Karpas-422 (cell line): ENCODE results near the gene ANKRD31. TPM values are rescaled to one million over a fixed set of nuclear protein-coding genes. Genes with fewer than 3 reads are reported as not detected.

ENCODE experiments used
- DNase-seq: peaks from one replicate; pipeline ENCODE4 v3.0.0-alpha.2; 2015
- H2AFZ ChIP-seq: fragments of 200-600 bp; sonication (generic); 2 replicates; pipeline ENCODE4 v1.6.1; 2014; ENCODE audit warnings: antibody characterized with exemption, low read length, mixed read lengths
- H3K27ac ChIP-seq: fragments of 200-600 bp; sonication (generic); 2 replicates; pipeline ENCODE4 v1.5.1; 2014; ENCODE audit warnings: mild to moderate bottlenecking, low read length, moderate library complexity
- H3K27me3 ChIP-seq: fragments of 200-600 bp; sonication (generic); 2 replicates; pipeline ENCODE4 v1.6.1; 2014; ENCODE audit warnings: low read length, mixed read lengths
- H3K36me3 ChIP-seq: fragments of 200-600 bp; sonication (generic); 2 replicates; pipeline ENCODE4 v1.6.1; 2014; ENCODE audit warnings: low read length, mixed read lengths; ENCODE audit not compliant: insufficient read depth
- H3K4me1 ChIP-seq: fragments of 200-600 bp; sonication (generic); 2 replicates; pipeline ENCODE4 v1.6.1; 2014; ENCODE audit warnings: mild to moderate bottlenecking, low read length, mixed read lengths
- H3K4me2 ChIP-seq: fragments of 200-600 bp; sonication (generic); 2 replicates; pipeline ENCODE4 v1.6.1; 2014; ENCODE audit warnings: low read length, low read depth, mild to moderate bottlenecking; ENCODE audit not compliant: poor library complexity, severe bottlenecking
- H3K4me3 ChIP-seq: fragments of 200-600 bp; sonication (generic); 2 replicates; pipeline ENCODE4 v1.5.1; 2014; ENCODE audit warnings: mild to moderate bottlenecking, antibody characterized with exemption, low read length, mixed read lengths
- H3K79me2 ChIP-seq: fragments of 200-600 bp; sonication (generic); 2 replicates; pipeline ENCODE4 v1.6.1; 2014; ENCODE audit warnings: mild to moderate bottlenecking, low read length, mixed read lengths
- H3K9ac ChIP-seq: fragments of 200-600 bp; sonication (generic); 2 replicates; pipeline ENCODE4 v1.6.0; 2014; ENCODE audit warnings: low read length
- H3K9me2 ChIP-seq: fragments of 200-600 bp; sonication (generic), shearing (Covaris generic); replicated peaks from 2 replicates; pipeline ENCODE4 v1.6.0; 2014; ENCODE audit warnings: mild to moderate bottlenecking, low read length, moderate library complexity; ENCODE audit not compliant: insufficient read depth
- H3K9me3 ChIP-seq: fragments of 300-700, 200-600 bp; sonication (generic); 2 replicates; pipeline ENCODE4 v1.6.1; 2014; ENCODE audit warnings: low read length, mixed read lengths
- H4K20me1 ChIP-seq: fragments of 200-600 bp; sonication (generic); 2 replicates; pipeline ENCODE4 v1.6.1; 2014; ENCODE audit warnings: mild to moderate bottlenecking, antibody characterized with exemption, low read length, low read depth; ENCODE audit not compliant: insufficient read depth
- total RNA-seq: library from RNA; depleted of rRNA; stranded (reverse); fragments of >200 nt; shearing (Covaris generic); gene quantifications from 2 replicates; pipeline ENCODE4 v1.2.3, GENCODE V29; 2014; ENCODE audit warnings: low replicate concordance

The ANKRD31 gene
- total RNA-seq, 1 experiment from 2014 or later, result 0.30 TPM

- Histone ChIP-seq H3K4me1 (no peaks in the 10 kb centered on the region), H3K27me3 (no peaks in the 10 kb centered on the region), H3K4me2 (no peak overlapping the region), H2AFZ (no peak overlapping the region), H3K27ac (no peak overlapping the region), H3K36me3 (no peaks in the 10 kb centered on the region), H3K9ac (no peak overlapping the region), H4K20me1 (no peaks in the 10 kb centered on the region), H3K9me3 (no peaks in the 10 kb centered on the region), H3K79me2 (no peaks in the 10 kb centered on the region), H3K4me3 (no peak overlapping the region), H3K9me2 (no peaks in the 10 kb centered on the region)
- DNase-seq, result no peak
Measured at GRCh38 chr5:75059912-75060545, 176.6 kb downstream of the ANKRD31 start.

GRCh38 chr5:75058986-75059535 is 177.6 kb downstream of the ANKRD31 start:
- no peaks in the 10 kb centered on the region for H4K20me1 ChIP-seq
- H3K27me3 ChIP-seq, result no peaks in the 10 kb centered on the region
- no peak overlapping the region for H2AFZ ChIP-seq
- no peak for DNase-seq
- H3K27ac ChIP-seq, result no peak overlapping the region
- no peaks in the 10 kb centered on the region for H3K9me2 ChIP-seq
- H3K4me1 ChIP-seq, result no peaks in the 10 kb centered on the region
- H3K4me3 ChIP-seq, result no peak overlapping the region
- no peaks in the 10 kb centered on the region for H3K36me3 ChIP-seq
- H3K9me3 ChIP-seq, result no peaks in the 10 kb centered on the region
- no peak overlapping the region for H3K4me2 ChIP-seq
- no peak overlapping the region for H3K9ac ChIP-seq
- H3K79me2 ChIP-seq, result no peaks in the 10 kb centered on the region

GRCh38 chr5:75057561-75057960 is 179.1 kb downstream of the ANKRD31 start:
- no peak overlapping the region for H3K9ac ChIP-seq
- no peaks in the 10 kb centered on the region for H3K36me3 ChIP-seq
- H3K4me3 ChIP-seq, result no peak overlapping the region
- H3K27ac ChIP-seq, result no peak overlapping the region
- H3K9me2 ChIP-seq, result no peaks in the 10 kb centered on the region
- no peaks in the 10 kb centered on the region for H3K27me3 ChIP-seq
- H3K9me3 ChIP-seq, result no peaks in the 10 kb centered on the region
- H3K79me2 ChIP-seq, result no peaks in the 10 kb centered on the region
- no peak for DNase-seq
- no peaks in the 10 kb centered on the region for H3K4me1 ChIP-seq
- H2AFZ ChIP-seq, result no peak overlapping the region
- H3K4me2 ChIP-seq, result no peak overlapping the region
- H4K20me1 ChIP-seq, result no peaks in the 10 kb centered on the region

GRCh38 chr5:75055727-75056144 is 180.9 kb downstream of the ANKRD31 start:
- H3K27me3 ChIP-seq, result no peaks in the 10 kb centered on the region

GRCh38 chr5:75054134-75054930 is 182.3 kb downstream of the ANKRD31 start:
- no peak overlapping the region for H3K9ac ChIP-seq
- DNase-seq, result no peak

More at GRCh38 chr5:75055727-75056144, 180.9 kb downstream of the ANKRD31 start:
- H3K27ac ChIP-seq, result no peak overlapping the region
- no peaks in the 10 kb centered on the region for H3K36me3 ChIP-seq
- no peaks in the 10 kb centered on the region for H3K9me3 ChIP-seq
- no peak overlapping the region for H3K9ac ChIP-seq
- no peak overlapping the region for H3K4me3 ChIP-seq
- H3K9me2 ChIP-seq, result no peaks in the 10 kb centered on the region
- no peak overlapping the region for H2AFZ ChIP-seq
- H3K4me2 ChIP-seq, result no peak overlapping the region
- no peak for DNase-seq
- no peaks in the 10 kb centered on the region for H3K4me1 ChIP-seq
- no peaks in the 10 kb centered on the region for H3K79me2 ChIP-seq
- H4K20me1 ChIP-seq, result no peaks in the 10 kb centered on the region

GRCh38 chr5:75053304-75054133 is 183.2 kb downstream of the ANKRD31 start:
- H4K20me1 ChIP-seq, result no peaks in the 10 kb centered on the region

More at GRCh38 chr5:75054134-75054930, 182.3 kb downstream of the ANKRD31 start:
- no peak overlapping the region for H3K4me2 ChIP-seq
- H3K27me3 ChIP-seq, result no peaks in the 10 kb centered on the region
- no peak overlapping the region for H3K4me3 ChIP-seq
- no peaks in the 10 kb centered on the region for H4K20me1 ChIP-seq
- no peak overlapping the region for H3K27ac ChIP-seq
- no peaks in the 10 kb centered on the region for H3K9me2 ChIP-seq
- no peaks in the 10 kb centered on the region for H3K4me1 ChIP-seq
- H3K9me3 ChIP-seq, result no peaks in the 10 kb centered on the region
- H3K79me2 ChIP-seq, result no peaks in the 10 kb centered on the region
- no peak overlapping the region for H2AFZ ChIP-seq
- no peaks in the 10 kb centered on the region for H3K36me3 ChIP-seq

GRCh38 chr5:75053054-75053303 is 183.7 kb downstream of the ANKRD31 start:
- Histone ChIP-seq H3K27ac (no peak overlapping the region), H4K20me1 (no peaks in the 10 kb centered on the region), H3K9me2 (no peaks in the 10 kb centered on the region), H3K9ac (no peak overlapping the region), H3K79me2 (no peaks in the 10 kb centered on the region), H3K4me3 (no peak overlapping the region), H3K4me2 (no peak overlapping the region), H3K4me1 (no peaks in the 10 kb centered on the region), H3K9me3 (no peaks in the 10 kb centered on the region), H2AFZ (no peak overlapping the region), H3K27me3 (no peaks in the 10 kb centered on the region), H3K36me3 (no peaks in the 10 kb centered on the region)
- no peak for DNase-seq

More at GRCh38 chr5:75053304-75054133, 183.2 kb downstream of the ANKRD31 start:
- H3K27me3 ChIP-seq, result no peaks in the 10 kb centered on the region
- no peaks in the 10 kb centered on the region for H3K9me2 ChIP-seq
- H3K9ac ChIP-seq, result no peak overlapping the region
- no peak overlapping the region for H3K4me3 ChIP-seq
- no peaks in the 10 kb centered on the region for H3K79me2 ChIP-seq
- no peaks in the 10 kb centered on the region for H3K36me3 ChIP-seq
- no peaks in the 10 kb centered on the region for H3K9me3 ChIP-seq
- no peak for DNase-seq
- H2AFZ ChIP-seq, result no peak overlapping the region
- no peak overlapping the region for H3K27ac ChIP-seq
- H3K4me2 ChIP-seq, result no peak overlapping the region
- H3K4me1 ChIP-seq, result no peaks in the 10 kb centered on the region
